Suprapubic skin (tissue), 4 donors: ENCODE measurements around the gene PRSS50. TPM values are rescaled to one million over a fixed set of nuclear protein-coding genes. Genes with fewer than 3 reads are reported as not detected.

Source experiments
- DNase-seq, 2 donors: peaks; one replicate each; pipeline ENCODE4 v3.0.0-alpha.2; 2019; ENCODE audit warnings: low spot score in 2 of 2
- H3K27ac ChIP-seq: fragments of 200-600 bp; sonication (generic); one replicate; pipeline ENCODE4 v1.5.1; 2019
- H3K27me3 ChIP-seq: fragments of 200-600 bp; sonication (generic); one replicate; pipeline ENCODE4 v1.5.1; 2019
- H3K36me3 ChIP-seq: fragments of 200-600 bp; sonication (generic); one replicate; pipeline ENCODE4 v1.5.1; 2019
- H3K4me1 ChIP-seq: fragments of 200-600 bp; sonication (generic); one replicate; pipeline ENCODE4 v1.5.1; 2019
- H3K4me3 ChIP-seq: fragments of 200-600 bp; sonication (generic); one replicate; pipeline ENCODE4 v1.5.1; 2019; ENCODE audit warnings: mild to moderate bottlenecking
- H3K9me3 ChIP-seq: fragments of 200-600 bp; sonication (generic); one replicate; pipeline ENCODE4 v1.5.1; 2019
- EP300 ChIP-seq: sonication (generic); formaldehyde crosslinking; IDR thresholded peaks from one replicate; pipeline ENCODE4 v1.6.1; 2017; ENCODE audit warnings: antibody characterized with exemption
- POLR2A ChIP-seq, 2 donors: fragments of 450-650 bp; IDR thresholded peaks; one replicate each; pipeline ENCODE4 v1.6.1; 2017; ENCODE audit warnings: antibody characterized with exemption in 2 of 2, mild to moderate bottlenecking in 2 of 2, moderate library complexity in 2 of 2
- POLR2AphosphoS5 ChIP-seq, 3 donors: sonication (generic); formaldehyde crosslinking; IDR thresholded peaks; one replicate each; pipeline ENCODE4 v1.6.1; 2017; ENCODE audit warnings: antibody characterized with exemption in 3 of 3
- WGBS: methylation state at CpG from one replicate; pipeline ENCODE4 v1.1.5; 2018; 5-methylcytosine and 5-hydroxymethylcytosine counted together
- total RNA-seq, 4 donors: library from RNA; depleted of rRNA; stranded (reverse); fragments of >200 nt; gene quantifications; one replicate each; pipeline ENCODE4 v1.1.0, GENCODE V29; 2016
- TF ChIP-seq, protein P1 (sequence below), 2 donors: fragments of 200-600 bp in 1 of 2; fragments of 450-650 bp in 1 of 2; sonication (generic) in 1 of 2; IDR thresholded peaks; one replicate each; pipeline ENCODE4 v1.5.1; 2016 to 2019; ENCODE audit warnings: antibody characterized with exemption in 2 of 2, mild to moderate bottlenecking in 1 of 2, moderate library complexity in 1 of 2

PRSS50 gene
- total RNA-seq, 4 donors from 2014 or later = not detected

DNA sequence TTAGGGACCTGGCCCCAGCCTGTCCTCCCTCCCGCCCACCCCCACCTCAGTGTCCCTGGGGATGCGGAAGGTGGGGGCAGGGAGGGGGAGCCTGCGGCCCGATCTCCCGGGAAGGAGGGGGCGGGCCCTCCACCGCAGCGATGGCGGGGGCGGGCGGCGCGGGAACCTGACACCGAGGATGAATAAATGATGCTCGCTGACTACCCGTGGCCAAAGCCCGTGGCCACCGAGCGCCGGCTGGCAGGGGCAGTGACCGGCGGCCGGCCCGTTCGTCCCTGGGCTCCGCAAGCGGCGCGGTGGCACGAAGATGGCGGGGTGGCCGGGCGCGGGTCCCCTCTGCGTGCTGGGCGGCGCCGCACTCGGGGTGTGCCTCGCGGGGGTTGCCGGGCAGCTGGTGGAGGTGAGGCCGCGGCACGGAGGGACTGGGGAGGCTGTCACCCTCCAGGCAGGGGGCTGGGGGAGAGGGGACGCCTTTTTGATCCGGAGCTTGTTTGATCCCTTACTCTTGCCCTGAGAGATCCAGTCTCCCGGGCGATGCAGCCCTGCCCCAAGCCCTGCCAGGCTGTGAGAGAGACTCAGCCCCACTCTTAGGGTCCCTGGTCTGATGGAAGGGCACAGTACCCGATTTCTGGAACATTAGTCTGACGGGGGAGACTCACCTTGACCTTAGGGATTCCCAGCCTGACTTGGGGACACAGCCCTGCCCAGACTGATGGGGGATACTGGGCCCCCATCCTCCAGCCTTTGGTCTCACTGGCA is 16.3 kb downstream of the PRSS50 start, which contains the start of gene TMIE:
TSS of gene TMIE (plus strand) at position 212 of the 759 bp plus-strand sequence. CDS start at position 308, 96 bp downstream.
- WGBS = 11% methylated on average over 12 of the region's 51 CpGs
- Histone ChIP-seq H3K4me1 (peaks cover 43% of the 10 kb centered on the region), H3K27me3 (peaks cover 18% of the 10 kb centered on the region), H3K27ac (no peak within 1 kb of the TSS), H3K4me3 (peak within 1 kb of the TSS; percentile 46), H3K9me3 (no peaks in the 10 kb centered on the region), H3K36me3 (no peaks in the 10 kb centered on the region)
- TF ChIP-seq POLR2A (IDR thresholded peaks at IDR 0.05) (no peak), POLR2AphosphoS5 (IDR thresholded peaks at IDR 0.05) (no peak), EP300 (no peak)
- TF ChIP-seq, protein P1, sequence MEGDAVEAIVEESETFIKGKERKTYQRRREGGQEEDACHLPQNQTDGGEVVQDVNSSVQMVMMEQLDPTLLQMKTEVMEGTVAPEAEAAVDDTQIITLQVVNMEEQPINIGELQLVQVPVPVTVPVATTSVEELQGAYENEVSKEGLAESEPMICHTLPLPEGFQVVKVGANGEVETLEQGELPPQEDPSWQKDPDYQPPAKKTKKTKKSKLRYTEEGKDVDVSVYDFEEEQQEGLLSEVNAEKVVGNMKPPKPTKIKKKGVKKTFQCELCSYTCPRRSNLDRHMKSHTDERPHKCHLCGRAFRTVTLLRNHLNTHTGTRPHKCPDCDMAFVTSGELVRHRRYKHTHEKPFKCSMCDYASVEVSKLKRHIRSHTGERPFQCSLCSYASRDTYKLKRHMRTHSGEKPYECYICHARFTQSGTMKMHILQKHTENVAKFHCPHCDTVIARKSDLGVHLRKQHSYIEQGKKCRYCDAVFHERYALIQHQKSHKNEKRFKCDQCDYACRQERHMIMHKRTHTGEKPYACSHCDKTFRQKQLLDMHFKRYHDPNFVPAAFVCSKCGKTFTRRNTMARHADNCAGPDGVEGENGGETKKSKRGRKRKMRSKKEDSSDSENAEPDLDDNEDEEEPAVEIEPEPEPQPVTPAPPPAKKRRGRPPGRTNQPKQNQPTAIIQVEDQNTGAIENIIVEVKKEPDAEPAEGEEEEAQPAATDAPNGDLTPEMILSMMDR (IDR thresholded peaks at IDR 0.05) = no peak
- no peak for DNase-seq

DNA sequence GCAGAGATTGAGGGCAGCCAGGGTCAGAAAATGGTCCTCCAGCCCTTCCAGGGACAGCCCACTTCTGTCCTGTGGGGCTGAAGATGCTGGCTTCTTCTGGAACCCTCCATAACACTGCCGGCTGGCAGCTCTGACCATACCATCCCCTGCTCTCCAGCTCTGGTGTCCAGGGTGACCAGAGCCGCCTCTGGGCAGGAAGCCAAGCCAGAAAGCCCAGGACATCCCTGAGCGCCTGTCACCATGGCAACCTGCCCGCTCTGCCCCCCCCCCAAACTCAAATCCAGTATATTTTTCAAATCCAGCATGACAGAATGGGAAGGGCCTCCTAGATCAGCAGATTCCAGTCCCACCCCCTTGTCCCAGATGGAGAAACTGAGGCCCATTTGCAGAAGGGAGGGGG is 16.9 kb downstream of the PRSS50 start:
- H3K4me1 ChIP-seq = peaks cover 43% of the 10 kb centered on the region
- H3K27me3 ChIP-seq = peaks cover 18% of the 10 kb centered on the region
- TF ChIP-seq, protein P1 (IDR thresholded peaks at IDR 0.05) = no peak
- TF ChIP-seq POLR2AphosphoS5 (IDR thresholded peaks at IDR 0.05) (no peak), EP300 (no peak), POLR2A (IDR thresholded peaks at IDR 0.05) (no peak)
- WGBS = no CpG with 5 or more reads among the region's 4 CpGs
- no peaks in the 10 kb centered on the region for H3K36me3 ChIP-seq
- H3K27ac ChIP-seq = no peak overlapping the region
- H3K4me3 ChIP-seq = peak overlapping the region; percentile 46
- no peak for DNase-seq
- H3K9me3 ChIP-seq = no peaks in the 10 kb centered on the region

DNA sequence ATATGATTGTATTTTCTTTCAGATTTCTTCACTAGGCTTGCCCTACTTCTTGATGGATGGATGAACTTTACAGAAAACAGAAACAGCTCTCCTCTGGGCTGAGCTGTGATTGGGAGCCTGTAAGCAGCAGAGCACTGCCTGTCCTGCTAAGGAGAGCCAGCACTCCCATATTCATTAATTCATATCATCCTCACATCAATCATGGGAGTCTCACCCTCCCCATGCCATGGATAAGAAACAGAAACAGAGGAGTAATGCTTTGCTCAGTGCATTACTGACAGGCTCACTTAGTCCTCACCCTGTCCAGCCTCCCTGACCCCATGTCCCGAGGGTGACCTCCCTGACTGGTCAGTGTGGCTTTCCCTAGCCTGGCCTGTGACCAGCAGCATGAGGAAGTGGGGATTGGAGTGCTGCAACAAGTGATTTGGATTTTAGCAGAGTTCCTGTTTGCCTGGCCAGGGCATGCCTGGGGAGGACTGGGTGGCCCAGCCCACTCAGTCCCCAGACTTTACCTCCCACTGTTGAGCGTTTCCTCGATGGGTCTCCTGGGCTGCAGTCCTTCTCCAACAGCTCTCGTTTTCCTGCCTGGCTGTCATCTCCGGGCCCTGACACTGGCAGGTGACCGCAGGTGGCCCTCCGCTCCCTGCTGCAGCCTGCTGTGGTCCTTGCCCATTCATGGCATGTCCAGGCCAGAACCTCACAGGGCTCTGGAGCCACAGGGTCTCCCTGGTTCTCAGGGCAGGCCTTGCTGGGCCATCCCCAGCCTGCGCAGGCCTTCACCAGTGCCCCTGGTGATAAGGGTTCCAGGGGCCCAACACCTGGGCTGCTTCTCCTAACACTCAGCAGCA is 17.8 kb downstream of the PRSS50 start:
- H3K9me3 ChIP-seq = no peaks in the 10 kb centered on the region
- peaks cover 18% of the 10 kb centered on the region for H3K27me3 ChIP-seq
- WGBS = 77% methylated on average over 8 of the region's 8 CpGs
- no peaks in the 10 kb centered on the region for H3K36me3 ChIP-seq
- H3K4me1 ChIP-seq = peaks cover 45% of the 10 kb centered on the region
- no peak for DNase-seq
- no peak overlapping the region for H3K27ac ChIP-seq
- no peak overlapping the region for H3K4me3 ChIP-seq
- TF ChIP-seq EP300 = no peak
- no peak for TF ChIP-seq POLR2A (IDR thresholded peaks at IDR 0.05)
- TF ChIP-seq POLR2AphosphoS5 (IDR thresholded peaks at IDR 0.05) = no peak
- TF ChIP-seq, protein P1 (IDR thresholded peaks at IDR 0.05) = no peak

DNA sequence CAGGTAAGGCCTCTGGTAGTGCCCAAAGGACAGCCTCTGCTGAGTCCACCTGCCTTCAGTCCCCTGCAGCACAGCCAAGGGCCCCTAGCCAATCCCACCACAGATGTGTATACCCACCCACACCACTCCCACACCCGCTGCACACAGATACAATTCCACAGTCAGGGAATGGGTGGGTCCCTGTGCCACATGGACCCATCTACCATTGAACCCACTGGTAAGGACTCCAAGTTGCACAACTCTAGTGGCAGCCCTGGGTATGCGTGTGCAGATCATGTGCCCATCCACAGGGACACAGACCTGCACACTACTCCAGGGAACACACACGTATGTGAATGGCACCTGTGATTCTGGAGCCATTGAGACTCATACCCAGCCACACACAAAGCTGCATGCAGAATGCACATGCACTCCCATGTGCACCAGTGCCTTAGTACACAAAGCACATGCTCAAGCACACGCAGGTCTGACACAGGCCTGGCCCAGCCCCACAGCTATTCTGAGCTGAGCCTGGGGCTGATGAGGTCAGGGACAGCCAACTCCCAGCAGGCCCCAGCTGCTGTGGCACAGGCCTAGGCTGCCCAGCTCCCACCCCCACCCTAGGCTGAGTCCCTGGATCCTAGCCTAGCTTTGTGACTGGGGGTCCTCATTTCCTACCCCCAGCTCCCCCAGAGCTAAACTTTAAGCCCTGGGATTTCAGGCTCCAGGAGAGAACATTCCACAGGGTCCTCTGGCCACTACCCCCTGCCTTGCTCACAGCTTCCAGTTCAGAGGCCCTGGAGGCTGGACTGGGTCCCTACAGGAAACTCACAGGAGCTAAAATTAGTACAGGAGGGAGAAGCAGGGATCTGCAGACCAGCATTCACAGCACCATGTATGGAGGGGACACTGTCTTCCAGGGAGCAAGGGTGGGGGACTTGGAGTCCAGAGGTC is 21.4 kb downstream of the PRSS50 start:
- WGBS = 40% methylated on average over 2 of the region's 4 CpGs
- peak overlapping the region; percentile 60 for H3K27ac ChIP-seq
- no peaks in the 10 kb centered on the region for H3K36me3 ChIP-seq
- H3K27me3 ChIP-seq = peaks cover 6% of the 10 kb centered on the region
- TF ChIP-seq, protein P1 (IDR thresholded peaks at IDR 0.05) = no peak
- TF ChIP-seq POLR2AphosphoS5 (IDR thresholded peaks at IDR 0.05) = no peak
- TF ChIP-seq POLR2A (IDR thresholded peaks at IDR 0.05) = no peak
- TF ChIP-seq EP300 = no peak
- H3K4me1 ChIP-seq = peaks cover 69% of the 10 kb centered on the region
- no peaks in the 10 kb centered on the region for H3K9me3 ChIP-seq
- no peak overlapping the region for H3K4me3 ChIP-seq
- no peak for DNase-seq
